ENCODE results near the gene HUWE1. TPM values are rescaled to one million over a fixed set of nuclear protein-coding genes. Genes with fewer than 3 reads are reported as not detected.

The HUWE1 gene
- polyA plus RNA-seq, 3 donors = 26.2 to 45.7 (median 37.9) TPM

GRCh38 chrX:53642337-53642736 is 44.2 kb downstream of the HUWE1 start:
- no peak overlapping the region for H3K27ac ChIP-seq (ENCODE audit: low read depth, low read length)
- WGBS, 3 donors = 67 to 78% (median 72%) methylated on average over 2 of the region's 2 CpGs

- H3K27ac ChIP-seq (ENCODE audit: low read depth, low read length) = no peak overlapping the region
These were observed 47.3 kb downstream of the HUWE1 start for GRCh38 chrX:53639257-53639656.

DNA sequence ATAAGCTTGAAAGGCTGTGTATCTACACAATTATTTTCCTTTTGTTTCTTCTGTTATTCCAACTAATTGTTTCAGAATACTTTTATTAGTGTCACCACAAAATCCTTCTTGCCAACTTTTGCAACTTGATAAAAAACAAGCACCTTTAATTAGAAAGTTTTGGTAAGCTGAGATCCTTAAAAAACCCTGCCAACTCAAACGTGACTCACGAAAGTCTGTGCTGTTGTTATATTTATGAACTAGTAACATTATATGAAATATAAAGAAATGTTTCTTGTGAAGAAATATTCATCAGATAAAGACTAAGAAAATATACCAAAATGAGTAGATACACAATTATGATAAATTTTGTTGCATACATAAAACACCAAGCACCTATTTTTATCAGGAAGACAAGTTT is 49.0 kb downstream of the HUWE1 start:
- H3K27ac ChIP-seq (ENCODE audit: low read depth, low read length) = no peak overlapping the region
- WGBS, 3 donors = 71 to 86% (median 79%) methylated on average over 2 of the region's 2 CpGs

- WGBS, 3 donors = 74 to 89% (median 83%) methylated on average over 2 of the region's 2 CpGs
These were observed 55.4 kb downstream of the HUWE1 start for GRCh38 chrX:53631156-53631555.

DNA sequence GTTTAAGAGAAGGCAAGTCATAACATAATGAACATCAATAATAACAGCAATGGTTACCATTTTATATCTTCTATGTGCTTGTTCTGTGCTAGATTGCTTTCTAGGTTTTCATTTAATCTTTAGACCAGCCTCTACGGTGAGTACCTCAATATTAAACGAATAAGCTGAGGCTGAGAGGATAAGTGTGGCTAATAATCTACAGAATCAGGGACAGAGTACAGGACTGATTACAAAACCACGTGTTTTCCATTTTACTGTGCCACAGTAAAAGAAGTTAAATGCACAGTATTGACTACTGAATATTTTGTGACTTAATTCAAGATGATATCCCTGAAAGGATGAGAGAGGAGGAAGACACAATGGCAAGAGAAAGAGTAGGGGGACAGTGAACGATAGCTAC is 56.3 kb downstream of the HUWE1 start:
- H3K27ac ChIP-seq (ENCODE audit: low read depth, low read length) = no peak overlapping the region
- WGBS, 3 donors = 49 to 97% (median 73%) methylated on average over 4 of the region's 4 CpGs

More at GRCh38 chrX:53631156-53631555, 55.4 kb downstream of the HUWE1 start:
- H3K27ac ChIP-seq (ENCODE audit: low read depth, low read length) = no peak overlapping the region

GRCh38 chrX:53622431-53622830 is 64.1 kb downstream of the HUWE1 start:
- 87 to 100% (median 91%) methylated on average over 2 of the region's 2 CpGs for WGBS, 3 donors
- H3K27ac ChIP-seq (ENCODE audit: low read depth, low read length) = no peak overlapping the region

DNA sequence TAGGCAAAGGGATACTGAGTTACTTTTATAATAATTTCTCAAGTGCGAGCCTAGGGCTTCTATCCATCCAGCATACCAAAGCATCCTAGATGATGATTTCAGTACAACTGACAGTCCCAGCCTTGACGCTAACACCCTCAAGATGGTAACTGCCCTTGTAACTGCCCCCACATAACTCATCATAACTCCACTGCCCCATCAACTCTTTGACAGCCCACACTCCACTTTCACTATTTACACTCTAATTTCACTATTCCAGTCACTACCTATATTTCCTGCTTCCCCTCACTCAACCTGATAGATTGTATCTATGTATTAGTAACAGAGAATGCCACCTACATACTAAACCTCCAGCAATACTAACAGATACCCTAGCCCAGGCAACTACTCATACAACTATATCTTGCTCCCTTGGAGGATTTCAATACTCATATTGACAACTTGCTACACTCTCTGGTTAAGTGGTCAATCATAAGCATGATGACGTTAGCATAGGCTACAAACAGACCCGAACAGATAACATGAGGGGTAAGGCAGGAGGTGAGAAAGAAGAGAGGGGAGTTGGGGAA is 65.0 kb downstream of the HUWE1 start:
- H3K27ac ChIP-seq (ENCODE audit: low read depth, low read length) = no peak overlapping the region
- 78 to 99% (median 97%) methylated on average over 4 of the region's 4 CpGs for WGBS, 3 donors

DNA sequence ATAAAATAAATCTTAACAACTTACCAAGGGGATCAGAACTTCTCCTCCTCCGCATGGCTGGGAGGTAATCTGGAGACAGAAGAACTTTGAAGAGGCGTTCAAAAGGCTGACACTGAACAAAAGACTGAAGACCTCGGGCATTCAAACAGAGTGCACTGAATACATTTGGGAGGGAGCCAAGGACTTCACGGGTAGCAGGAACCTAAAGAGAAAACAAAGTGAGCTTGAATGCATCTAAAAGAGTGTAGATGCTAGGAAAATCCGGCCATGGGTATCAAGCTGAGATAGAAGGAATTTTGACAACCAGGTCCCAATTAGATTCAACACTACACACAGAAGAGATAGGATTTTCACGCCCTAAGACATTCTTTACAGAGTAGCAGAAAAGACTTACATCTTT is 69.6 kb downstream of the HUWE1 start:
- H3K27ac ChIP-seq (ENCODE audit: low read depth, low read length) = no peak overlapping the region
- 78 to 92% (median 84%) methylated on average over 6 of the region's 6 CpGs for WGBS, 3 donors

DNA sequence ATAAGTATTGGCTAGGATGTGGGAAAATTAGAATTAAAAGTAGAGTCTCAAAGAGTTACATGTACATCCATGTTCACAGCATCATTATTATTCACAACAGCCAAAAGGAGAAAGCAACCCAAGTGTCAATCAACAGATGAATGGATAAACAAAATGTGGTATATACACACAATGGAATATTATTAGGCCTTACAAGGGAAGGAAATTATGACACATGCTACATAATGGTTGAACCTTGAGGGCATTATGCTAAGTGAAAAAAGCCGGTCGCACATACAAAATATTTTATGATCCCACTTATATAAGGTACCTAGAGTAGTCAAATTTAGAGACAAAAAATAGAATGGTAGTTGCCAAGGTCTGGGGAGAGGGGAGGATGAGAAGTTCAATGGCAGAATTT is 80.1 kb downstream of the HUWE1 start:
- no peak overlapping the region for H3K27ac ChIP-seq (ENCODE audit: low read depth, low read length)
- WGBS, 3 donors = 76 to 95% (median 89%) methylated on average over 2 of the region's 2 CpGs

- 58 to 71% (median 60%) methylated on average over 4 of the region's 4 CpGs for WGBS, 3 donors
- no peak overlapping the region for H3K27ac ChIP-seq (ENCODE audit: low read depth, low read length)
These were observed 81.5 kb downstream of the HUWE1 start for GRCh38 chrX:53605004-53605403.

- H3K27ac ChIP-seq (ENCODE audit: low read depth, low read length) = no peak overlapping the region
- WGBS, 3 donors = 64 to 87% (median 76%) methylated on average over 2 of the region's 2 CpGs
These were observed 86.6 kb downstream of the HUWE1 start for GRCh38 chrX:53599781-53600396.

DNA sequence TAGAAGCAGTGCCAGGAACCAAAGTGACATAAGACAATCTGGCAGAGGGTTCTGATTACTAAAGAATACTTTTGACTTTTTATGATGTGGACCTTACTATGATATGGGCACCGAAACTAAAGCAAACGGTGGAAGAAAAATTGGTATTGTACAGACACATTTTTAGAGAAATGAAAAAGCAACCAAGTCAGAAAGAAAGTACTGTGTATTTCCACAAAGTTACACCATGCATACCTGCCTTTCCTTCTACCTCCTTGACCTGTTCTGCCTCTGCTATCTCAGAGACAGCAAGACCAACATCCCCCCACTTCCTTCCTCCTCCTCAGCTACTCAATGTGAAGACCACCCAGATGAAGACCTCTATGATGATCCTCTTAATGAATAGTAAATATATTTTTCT is 88.3 kb downstream of the HUWE1 start:
- WGBS, 3 donors = 73 to 89% (median 86%) methylated on average over 2 of the region's 2 CpGs
- H3K27ac ChIP-seq (ENCODE audit: low read depth, low read length) = no peak overlapping the region

DNA sequence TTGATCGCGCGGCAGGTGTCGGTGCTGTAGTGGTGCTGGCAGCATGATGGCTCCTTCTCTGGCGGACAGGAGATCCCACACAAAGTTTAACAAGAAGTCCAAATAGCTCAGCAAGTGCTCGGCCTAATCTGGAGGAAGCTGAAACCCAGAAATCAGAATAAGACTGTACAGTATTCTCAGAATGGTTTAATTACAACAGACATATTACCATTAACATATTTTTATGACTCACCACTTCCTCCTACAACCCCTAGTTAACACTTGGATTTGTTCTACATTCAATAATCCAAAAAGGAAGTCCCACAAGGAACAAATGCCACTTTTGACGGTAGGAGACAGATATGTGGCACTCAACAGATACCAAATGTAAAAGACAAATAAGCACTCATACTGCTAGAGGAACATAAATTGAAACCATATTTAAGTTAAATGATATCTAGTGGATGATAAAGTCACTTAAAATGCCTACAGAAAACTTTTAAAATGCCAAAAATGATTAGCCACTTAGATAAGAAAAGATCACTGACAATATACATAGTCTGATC is 91.2 kb downstream of the HUWE1 start:
- H3K27ac ChIP-seq (ENCODE audit: low read depth, low read length) = no peak overlapping the region
- WGBS, 3 donors = 80 to 91% (median 82%) methylated on average over 7 of the region's 7 CpGs

DNA sequence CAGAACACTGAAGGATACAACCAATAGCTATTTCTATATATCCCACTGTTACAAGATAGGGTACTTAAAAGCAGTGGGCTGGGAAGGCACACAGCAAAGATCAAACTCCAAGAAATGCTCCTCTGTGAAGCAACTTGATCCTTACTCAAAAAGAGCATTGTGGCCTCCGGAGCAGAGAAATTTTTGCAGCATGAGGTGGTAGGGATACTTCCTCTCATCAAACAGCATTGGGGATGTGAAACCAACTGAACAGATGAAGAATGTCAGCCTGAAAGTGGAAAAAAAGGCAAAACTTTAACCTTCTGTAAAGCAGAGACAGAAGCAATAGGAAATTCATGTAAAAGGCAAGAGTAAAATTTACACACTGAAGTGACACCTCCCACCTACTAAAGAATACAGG is 92.2 kb downstream of the HUWE1 start:
- 82 to 100% (median 88%) methylated on average over 1 of the region's 1 CpG for WGBS, 3 donors
- H3K27ac ChIP-seq (ENCODE audit: low read depth, low read length) = no peak overlapping the region

GRCh38 chrX:53587795-53588420 is 98.6 kb downstream of the HUWE1 start:
- 77 to 92% (median 84%) methylated on average over 5 of the region's 5 CpGs for WGBS, 3 donors

GRCh38 chrX:53584891-53585290 is 101.6 kb downstream of the HUWE1 start:
- no peak overlapping the region for H3K27ac ChIP-seq (ENCODE audit: low read depth, low read length)
- WGBS, 3 donors = 93 to 95% (median 95%) methylated on average over 9 of the region's 9 CpGs

More at GRCh38 chrX:53587795-53588420, 98.6 kb downstream of the HUWE1 start:
- H3K27ac ChIP-seq (ENCODE audit: low read depth, low read length) = no peak overlapping the region

DNA sequence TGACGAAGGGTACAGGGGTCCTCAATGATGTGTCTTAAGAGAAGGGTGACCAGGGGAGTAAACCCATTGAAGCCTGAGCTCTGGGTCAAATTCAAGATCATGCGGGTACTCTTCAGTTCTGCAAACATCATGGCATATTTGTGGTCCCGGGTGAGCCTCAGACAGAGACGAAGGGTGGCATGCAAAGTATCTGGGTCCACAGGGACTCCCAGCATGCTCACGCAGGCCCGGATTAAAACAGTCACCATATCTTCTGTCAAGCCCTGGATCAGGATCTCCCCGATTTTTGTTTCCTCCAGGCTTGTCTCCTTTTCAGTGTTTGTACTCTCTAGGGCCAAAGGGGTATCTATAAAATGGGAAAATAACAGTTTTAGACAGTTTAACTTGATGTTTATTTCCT is 102.9 kb downstream of the HUWE1 start:
- 85 to 93% (median 89%) methylated on average over 7 of the region's 7 CpGs for WGBS, 3 donors
- H3K27ac ChIP-seq (ENCODE audit: low read depth, low read length) = no peak overlapping the region

GRCh38 chrX:53580742-53581504 is 105.6 kb downstream of the HUWE1 start:
- WGBS, 3 donors = 88 to 96% (median 94%) methylated on average over 12 of the region's 12 CpGs
- H3K27ac ChIP-seq (ENCODE audit: low read depth, low read length) = no peak overlapping the region

DNA sequence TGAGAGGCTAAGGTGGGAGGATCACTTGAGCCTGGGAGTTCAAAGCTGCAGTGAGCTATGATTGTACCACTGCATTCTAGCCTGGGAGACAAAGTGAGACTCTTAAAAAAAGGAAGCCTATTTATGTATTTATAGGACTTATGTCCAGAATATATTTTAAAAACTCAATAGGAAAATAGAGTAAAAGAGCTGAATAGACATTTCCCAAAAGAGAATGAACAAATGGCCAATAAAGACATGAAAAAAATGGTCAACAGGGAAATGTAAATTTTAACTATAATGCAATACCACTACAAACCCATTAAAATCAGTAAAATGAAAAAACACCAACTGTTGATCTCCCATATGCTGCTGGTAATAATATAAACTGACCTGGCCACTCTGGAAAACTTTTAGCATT is 115.0 kb downstream of the HUWE1 start:
- H3K27ac ChIP-seq (ENCODE audit: low read depth, low read length) = no peak overlapping the region
